WTC11 (cell line): ENCODE measurements around the gene BET1L. TPM values are rescaled to one million over a fixed set of nuclear protein-coding genes. Genes with fewer than 3 reads are reported as not detected.

Experiments used
- ATAC-seq: fragments of 200-7000 bp; cut with Tn5 transposase; 2 replicates; pipeline ENCODE4 v1.10.0; 2021; ENCODE audit warnings: mild to moderate bottlenecking, moderate library complexity
- CTCF ChIA-PET: fragments of 300-600 bp; sonication (Branson Sonifier 250); formaldehyde crosslinking; loops from one replicate; lab custom pipeline; 2021; ENCODE audit warnings: antibody characterized with exemption; lab: Charles Lee
- POLR2A ChIA-PET: fragments of 350-600 bp; sonication (Branson Sonifier 250); formaldehyde crosslinking; loops from one replicate; lab custom pipeline; 2021; ENCODE audit warnings: antibody characterized with exemption; lab: Charles Lee
- DNase-seq: peaks from one replicate; pipeline ENCODE4 v3.0.0; 2021; ENCODE audit warnings: low spot score
- H3K27ac Mint-ChIP-seq: 2 replicates; pipeline ENCODE4 v1.8.0; 2021; ENCODE audit warnings: mixed read lengths
- H3K27me3 Mint-ChIP-seq: 2 replicates; pipeline ENCODE4 v1.8.0; 2021; ENCODE audit warnings: low read depth, mild to moderate bottlenecking, moderate library complexity, mixed read lengths
- H3K36me3 Mint-ChIP-seq: 2 replicates; pipeline ENCODE4 v1.8.0; 2021; ENCODE audit warnings: mixed read lengths
- H3K4me1 Mint-ChIP-seq: 2 replicates; pipeline ENCODE4 v1.8.0; 2022; ENCODE audit warnings: mixed read lengths
- H3K4me3 Mint-ChIP-seq: 2 replicates; pipeline ENCODE4 v1.8.0; 2021; ENCODE audit warnings: mild to moderate bottlenecking, moderate library complexity, mixed read lengths
- H3K9me3 Mint-ChIP-seq: 2 replicates; pipeline ENCODE4 v1.8.0; 2021; ENCODE audit warnings: mixed read lengths
- ERG ChIP-seq: fragments of 250-450 bp; sonication (Bioruptor Pico); IDR thresholded peaks from 2 replicates; pipeline ENCODE4 v1.8.0; 2021; ENCODE audit warnings: mild to moderate bottlenecking
- KAT7 ChIP-seq: sonication (generic); formaldehyde crosslinking; IDR thresholded peaks from 2 replicates; pipeline ENCODE4 v1.8.1; 2023; ENCODE audit warnings: missing genetic modification reagents, mild to moderate bottlenecking, borderline replicate concordance
- MAX ChIP-seq: sonication (generic); formaldehyde crosslinking; IDR thresholded peaks from 2 replicates; pipeline ENCODE4 v1.8.0; 2022; ENCODE audit warnings: mild to moderate bottlenecking, missing genetic modification reagents
- MXD4 ChIP-seq: fragments of 250-450 bp; sonication (Bioruptor Pico); IDR thresholded peaks from 2 replicates; pipeline ENCODE4 v1.8.0; 2021; ENCODE audit warnings: mild to moderate bottlenecking, moderate library complexity, borderline replicate concordance
- RELA ChIP-seq: sonication (generic); formaldehyde crosslinking; IDR thresholded peaks from 2 replicates; pipeline ENCODE4 v1.8.1; 2022; ENCODE audit warnings: missing genetic modification reagents, mild to moderate bottlenecking, borderline replicate concordance
- SP1 ChIP-seq: sonication (generic); formaldehyde crosslinking; conservative IDR thresholded peaks from 2 replicates; pipeline ENCODE4 v1.8.1; 2022; ENCODE audit warnings: missing genetic modification reagents
- ZMAT4 ChIP-seq: fragments of 250-450 bp; sonication (Bioruptor Pico); IDR thresholded peaks from 2 replicates; pipeline ENCODE4 v1.9.0; 2021; ENCODE audit warnings: mild to moderate bottlenecking
- ZNF671 ChIP-seq: fragments of 250-450 bp; sonication (Bioruptor Pico); IDR thresholded peaks from 2 replicates; pipeline ENCODE4 v1.8.0; 2021; ENCODE audit warnings: mild to moderate bottlenecking
- total RNA-seq: library from RNA; stranded (reverse); gene quantifications from 3 replicates; pipeline ENCODE4 v1.2.3, GENCODE V29; 2021
- TF ChIP-seq, protein P1 (sequence below): fragments of 250-450 bp; sonication (Bioruptor Pico); IDR thresholded peaks from 2 replicates; pipeline ENCODE4 v1.9.0; 2021; ENCODE audit warnings: moderate library complexity, mild to moderate bottlenecking, inconsistent platforms, borderline replicate concordance
- TF ChIP-seq, protein P2 (sequence below): sonication (generic); formaldehyde crosslinking; IDR thresholded peaks from 2 replicates; pipeline ENCODE4 v1.8.0; 2023; ENCODE audit warnings: mild to moderate bottlenecking, missing genetic modification reagents
- TF ChIP-seq, protein P3 (sequence below): fragments of 250-450 bp; sonication (Bioruptor Pico); IDR thresholded peaks from 2 replicates; pipeline ENCODE4 v2.1.2; 2022; ENCODE audit warnings: mild to moderate bottlenecking, moderate library complexity

The BET1L gene
- total RNA-seq, 1 experiment from 2014 or later = 51.4 TPM

- DNase-seq (no peak), ATAC-seq (no peak)
- no peak overlapping the region for H3K27ac Mint-ChIP-seq
- ChIA-PET CTCF (interaction anchor here (1.0 to 1.3 kb wide), 2 partner anchors 41 to 155 kb away, joined by 3 to 8 read pairs; no protein-coding TSS in a partner anchor), POLR2A (interaction anchor here (0.5 to 1.4 kb wide), 2 partner anchors 35 to 146 kb away, joined by 3 to 5 read pairs; no protein-coding TSS in a partner anchor)
- H3K4me3 Mint-ChIP-seq = peak overlapping the region; percentile 97
- peaks cover 33% of the 10 kb centered on the region for H3K36me3 Mint-ChIP-seq
- H3K27me3 Mint-ChIP-seq = no peaks in the 10 kb centered on the region
- no peaks in the 10 kb centered on the region for H3K9me3 Mint-ChIP-seq
- TF ChIP-seq, protein P1, sequence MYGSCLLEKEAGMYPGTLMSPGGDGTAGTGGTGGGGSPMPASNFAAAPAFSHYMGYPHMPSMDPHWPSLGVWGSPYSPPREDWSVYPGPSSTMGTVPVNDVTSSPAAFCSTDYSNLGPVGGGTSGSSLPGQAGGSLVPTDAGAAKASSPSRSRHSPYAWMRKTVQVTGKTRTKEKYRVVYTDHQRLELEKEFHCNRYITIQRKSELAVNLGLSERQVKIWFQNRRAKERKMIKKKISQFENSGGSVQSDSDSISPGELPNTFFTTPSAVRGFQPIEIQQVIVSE (CRISPR knock-in tag) = no peak
- TF ChIP-seq ZMAT4 (CRISPR knock-in tag) (no peak), SP1 (no peak), ERG (CRISPR knock-in tag) (no peak), KAT7 (CRISPR knock-in tag) (no peak), MXD4 (no peak)
- TF ChIP-seq, protein P2, sequence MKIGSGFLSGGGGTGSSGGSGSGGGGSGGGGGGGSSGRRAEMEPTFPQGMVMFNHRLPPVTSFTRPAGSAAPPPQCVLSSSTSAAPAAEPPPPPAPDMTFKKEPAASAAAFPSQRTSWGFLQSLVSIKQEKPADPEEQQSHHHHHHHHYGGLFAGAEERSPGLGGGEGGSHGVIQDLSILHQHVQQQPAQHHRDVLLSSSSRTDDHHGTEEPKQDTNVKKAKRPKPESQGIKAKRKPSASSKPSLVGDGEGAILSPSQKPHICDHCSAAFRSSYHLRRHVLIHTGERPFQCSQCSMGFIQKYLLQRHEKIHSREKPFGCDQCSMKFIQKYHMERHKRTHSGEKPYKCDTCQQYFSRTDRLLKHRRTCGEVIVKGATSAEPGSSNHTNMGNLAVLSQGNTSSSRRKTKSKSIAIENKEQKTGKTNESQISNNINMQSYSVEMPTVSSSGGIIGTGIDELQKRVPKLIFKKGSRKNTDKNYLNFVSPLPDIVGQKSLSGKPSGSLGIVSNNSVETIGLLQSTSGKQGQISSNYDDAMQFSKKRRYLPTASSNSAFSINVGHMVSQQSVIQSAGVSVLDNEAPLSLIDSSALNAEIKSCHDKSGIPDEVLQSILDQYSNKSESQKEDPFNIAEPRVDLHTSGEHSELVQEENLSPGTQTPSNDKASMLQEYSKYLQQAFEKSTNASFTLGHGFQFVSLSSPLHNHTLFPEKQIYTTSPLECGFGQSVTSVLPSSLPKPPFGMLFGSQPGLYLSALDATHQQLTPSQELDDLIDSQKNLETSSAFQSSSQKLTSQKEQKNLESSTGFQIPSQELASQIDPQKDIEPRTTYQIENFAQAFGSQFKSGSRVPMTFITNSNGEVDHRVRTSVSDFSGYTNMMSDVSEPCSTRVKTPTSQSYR (CRISPR knock-in tag) = no peak
- TF ChIP-seq, protein P3, sequence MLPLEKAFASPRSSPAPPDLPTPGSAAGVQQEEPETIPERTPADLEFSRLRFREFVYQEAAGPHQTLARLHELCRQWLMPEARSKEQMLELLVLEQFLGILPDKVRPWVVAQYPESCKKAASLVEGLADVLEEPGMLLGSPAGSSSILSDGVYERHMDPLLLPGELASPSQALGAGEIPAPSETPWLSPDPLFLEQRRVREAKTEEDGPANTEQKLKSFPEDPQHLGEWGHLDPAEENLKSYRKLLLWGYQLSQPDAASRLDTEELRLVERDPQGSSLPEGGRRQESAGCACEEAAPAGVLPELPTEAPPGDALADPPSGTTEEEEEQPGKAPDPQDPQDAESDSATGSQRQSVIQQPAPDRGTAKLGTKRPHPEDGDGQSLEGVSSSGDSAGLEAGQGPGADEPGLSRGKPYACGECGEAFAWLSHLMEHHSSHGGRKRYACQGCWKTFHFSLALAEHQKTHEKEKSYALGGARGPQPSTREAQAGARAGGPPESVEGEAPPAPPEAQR (CRISPR knock-in tag) = no peak
- H3K4me1 Mint-ChIP-seq = peaks cover 8% of the 10 kb centered on the region; the same call in 1 of the 2 replicates
These were observed 2.3 kb upstream of the BET1L start for GRCh38 chr11:209275-210121.

DNA sequence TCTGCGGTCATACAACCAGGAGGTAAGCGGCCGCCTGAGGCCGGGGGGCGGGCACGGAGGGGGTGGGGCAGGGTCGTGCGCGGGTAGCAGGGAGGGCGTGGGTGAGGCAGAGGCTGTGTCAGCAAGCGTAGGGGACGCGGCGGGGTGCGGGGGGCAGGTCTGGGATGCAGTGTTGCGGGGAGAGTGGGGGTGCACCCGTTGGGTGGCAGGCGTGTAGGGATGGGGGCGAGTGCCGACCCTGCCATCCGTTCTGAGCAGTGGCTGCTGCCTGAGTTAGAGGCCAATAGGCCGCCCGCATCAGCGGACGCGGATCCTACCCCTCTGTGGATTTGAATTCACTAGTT, 1.7 kb upstream of the BET1L start:
- Mint-ChIP-seq H3K4me1 (peaks cover 8% of the 10 kb centered on the region; the same call in 1 of the 2 replicates), H3K27ac (no peak overlapping the region), H3K36me3 (peaks cover 32% of the 10 kb centered on the region), H3K27me3 (no peaks in the 10 kb centered on the region), H3K4me3 (peak overlapping the region; percentile 97), H3K9me3 (no peaks in the 10 kb centered on the region)
- DNase-seq (no peak), ATAC-seq (no peak)
- ChIA-PET CTCF (interaction anchor here (1.0 to 1.3 kb wide), 2 partner anchors 42 to 156 kb away, joined by 3 to 8 read pairs; no protein-coding TSS in a partner anchor), POLR2A (interaction anchor here (1.4 kb wide), 1 partner anchor 147 kb away, joined by 5 read pairs; no protein-coding TSS in a partner anchor)
- TF ChIP-seq ZNF671 (CRISPR knock-in tag) (no peak), MAX (CRISPR knock-in tag) (peak; percentile 6; the same call in 1 of the 2 replicates), RELA (CRISPR knock-in tag) (no peak)
